HepG2 (cell line): ENCODE data around the gene TMEM14A. TPM values are rescaled to one million over a fixed set of nuclear protein-coding genes. Genes with fewer than 3 reads are reported as not detected.

Experiments
- CEBPZ ChIP-seq: IDR thresholded peaks from 2 replicates; pipeline ENCODE4 v1.6.1; 2012; ENCODE audit warnings: low read length, improper control_type of control experiment
- ELF3 ChIP-seq: IDR thresholded peaks from 2 replicates; pipeline ENCODE4 v1.6.1; 2016; ENCODE audit warnings: missing genetic modification reagents, missing compliant biosample characterization
- NKX3-1 ChIP-seq: sonication (generic); formaldehyde crosslinking; IDR thresholded peaks from 2 replicates; pipeline ENCODE4 v1.5.0; 2020; ENCODE audit warnings: missing genetic modification reagents
- ZBTB49 ChIP-seq: sonication (generic); formaldehyde crosslinking; IDR thresholded peaks from 2 replicates; pipeline ENCODE4 v1.4.0; 2020; ENCODE audit warnings: missing genetic modification reagents, borderline replicate concordance
- ZFP36L1 ChIP-seq: sonication (generic); formaldehyde crosslinking; IDR thresholded peaks from 2 replicates; pipeline ENCODE4 v1.8.0; 2022; ENCODE audit warnings: mild to moderate bottlenecking, missing genetic modification reagents, moderate library complexity
- ZNF12 ChIP-seq: sonication (generic); formaldehyde crosslinking; IDR thresholded peaks from 2 replicates; pipeline ENCODE4 v1.5.0; 2020; ENCODE audit warnings: missing genetic modification reagents
- ZNF232 ChIP-seq: sonication (generic); formaldehyde crosslinking; IDR thresholded peaks from 2 replicates; pipeline ENCODE4 v1.4.0; 2020; ENCODE audit warnings: missing genetic modification reagents, borderline replicate concordance
- ZNF362 ChIP-seq: sonication (generic); formaldehyde crosslinking; IDR thresholded peaks from 2 replicates; pipeline ENCODE4 v1.4.0; 2020; ENCODE audit warnings: missing genetic modification reagents, mild to moderate bottlenecking, borderline replicate concordance
- ZNF430 ChIP-seq: sonication (generic); formaldehyde crosslinking; IDR thresholded peaks from 2 replicates; pipeline ENCODE4 v1.9.0; 2021; ENCODE audit warnings: mild to moderate bottlenecking, missing genetic modification reagents
- ZNF484 ChIP-seq: sonication (generic); formaldehyde crosslinking; IDR thresholded peaks from 2 replicates; pipeline ENCODE4 v1.5.1; 2020; ENCODE audit warnings: mild to moderate bottlenecking, low read depth, missing genetic modification reagents, borderline replicate concordance
- ZNF670 ChIP-seq: sonication (generic); formaldehyde crosslinking; IDR thresholded peaks from 2 replicates; pipeline ENCODE4 v1.8.0; 2022; ENCODE audit warnings: mild to moderate bottlenecking, missing genetic modification reagents, borderline replicate concordance
- ZNF672 ChIP-seq: sonication (generic); formaldehyde crosslinking; IDR thresholded peaks from 2 replicates; pipeline ENCODE4 v1.8.1; 2022; ENCODE audit warnings: missing genetic modification reagents
- polyA plus RNA-seq, 8 experiments: library from polyadenylated mRNA; depleted of rRNA in 3 of 8; stranded (reverse) in 7 of 8; unstranded in 1 of 8; fragments of >200 nt; fragmentation: Illumina TruSeq in 4 of 8; extraction: Trizol in 4 of 8; gene quantifications; 2 replicates each; pipeline versions ENCODE4 v1.2.1 to v1.2.3, GENCODE V29; 2011 to 2016; ENCODE audit warnings: low read depth in 4 of 8, missing spikeins in 1 of 8, mixed read lengths in 1 of 8; ENCODE audit not compliant: insufficient read depth in 1 of 8
- total RNA-seq, 5 experiments: library from RNA; depleted of rRNA; stranded (reverse); fragments of >200 nt; fragmentation: Illumina TruSeq; extraction: Trizol; gene quantifications; 2 replicates each; pipeline ENCODE4 v1.2.3, GENCODE V29; 2016; ENCODE audit warnings: low read depth in 1 of 5

Gene TMEM14A
- total and polyA plus RNA-seq, 2 of the 13 experiments (the other 11 are each of a cell fraction or from before 2014, with no cell fraction given): 24.6 to 73.7 TPM

GRCh38 chr6:52664186-52664990 lies 6.5 kb upstream of the TMEM14A start (continued):
- TF ChIP-seq CEBPZ (no peak), ZNF672 (CRISPR knock-in tag) (no peak), ZNF430 (CRISPR knock-in tag) (peak; percentile 61), ELF3 (CRISPR knock-in tag) (peak; percentile 9), ZNF484 (CRISPR knock-in tag) (peak; percentile 58; the same call in 1 of the 2 replicates), ZNF12 (no peak), ZNF362 (CRISPR knock-in tag) (no peak; the same call in 1 of the 2 replicates), ZNF670 (CRISPR knock-in tag) (no peak), ZNF232 (CRISPR knock-in tag) (no peak), NKX3-1 (CRISPR knock-in tag) (0 out of 2 replicates have a peak, but pooled peaks have one; percentile 51), ZFP36L1 (CRISPR knock-in tag) (no peak), ZBTB49 (CRISPR knock-in tag) (no peak)
